Measurements from ENCODE around the gene DLX6. TPM values are rescaled to one million over a fixed set of nuclear protein-coding genes. Genes with fewer than 3 reads are reported as not detected.

DLX6 gene
- total RNA-seq, 4 donors from 2014 or later = not detected

- no peak overlapping the region for H3K4me3 ChIP-seq
- H3K9me3 ChIP-seq = no peaks in the 10 kb centered on the region
- TF ChIP-seq POLR2A (IDR thresholded peaks at IDR 0.05) = no peak
- no peak for TF ChIP-seq EP300 (IDR thresholded peaks at IDR 0.05; ENCODE audit: low read depth)
- TF ChIP-seq POLR2AphosphoS5 (IDR thresholded peaks at IDR 0.05) = no peak
- no peak for TF ChIP-seq CTCF (IDR thresholded peaks at IDR 0.05)
- no peaks in the 10 kb centered on the region for H3K36me3 ChIP-seq
- no peak for DNase-seq
- intact Hi-C loops (cut with DNase I; ENCODE audit: low total_unique reads) = no loop called here
- peaks cover 0 to 40% (median 19%) of the 10 kb centered on the region in 4 donors for H3K4me1 ChIP-seq
- peaks cover 100% of the 10 kb centered on the region for H3K27me3 ChIP-seq
- no peak overlapping the region for H3K27ac ChIP-seq
- 15% methylated on average over 28 of the region's 39 CpGs; no CpG with 5 or more reads in 1 of the 2 donors for WGBS, 2 donors (ENCODE audit: low coverage in 1 of 2)
- in situ Hi-C loops (cut with MboI; ENCODE audit: low pct_ligation_motif_present in 1 of 4, low pct_unique_long_range_greater_than_20kb in 1 of 4, low sequenced_read_pairs in 3 of 4) = no loop called here
Measured at GRCh38 chr7:97006816-97007582, 1.6 kb downstream of the DLX6 start.

GRCh38 chr7:97007583-97007861 lies 2.2 kb downstream of the DLX6 start:
- Histone ChIP-seq H3K9me3 (no peaks in the 10 kb centered on the region), H3K27ac (no peak overlapping the region), H3K4me3 (no peak overlapping the region), H3K4me1 (peaks cover 0 to 40% (median 19%) of the 10 kb centered on the region in 4 donors), H3K36me3 (no peaks in the 10 kb centered on the region), H3K27me3 (peaks cover 100% of the 10 kb centered on the region)
- no peak for DNase-seq
- TF ChIP-seq CTCF (IDR thresholded peaks at IDR 0.05) = no peak
- intact Hi-C loops (cut with DNase I; ENCODE audit: low total_unique reads) = no loop called here
- WGBS, 2 donors (ENCODE audit: low coverage in 1 of 2) = 20 to 23% methylated on average over 1 to 8 of the region's 8 CpGs
- in situ Hi-C loops (cut with MboI; ENCODE audit: low pct_ligation_motif_present in 1 of 4, low pct_unique_long_range_greater_than_20kb in 1 of 4, low sequenced_read_pairs in 3 of 4) = no loop called here

- intact Hi-C loops (cut with DNase I; ENCODE audit: low total_unique reads) (no loop called here), in situ Hi-C loops (cut with MboI; ENCODE audit: low pct_ligation_motif_present in 1 of 4, low pct_unique_long_range_greater_than_20kb in 1 of 4, low sequenced_read_pairs in 3 of 4) (no loop called here)
- TF ChIP-seq POLR2A (IDR thresholded peaks at IDR 0.05) (no peak), POLR2AphosphoS5 (IDR thresholded peaks at IDR 0.05) (no peak)
- Histone ChIP-seq H3K27ac (no peak overlapping the region), H3K27me3 (peaks cover 100% of the 10 kb centered on the region), H3K9me3 (no peaks in the 10 kb centered on the region), H3K4me3 (no peak overlapping the region), H3K36me3 (no peaks in the 10 kb centered on the region), H3K4me1 (peaks cover 0 to 34% (median 19%) of the 10 kb centered on the region in 4 donors)
- DNase-seq = no peak
- WGBS, 2 donors (ENCODE audit: low coverage in 1 of 2) = 84 to 87% methylated on average over 3 of the region's 3 CpGs
Measured at GRCh38 chr7:97008275-97008917, 3.0 kb downstream of the DLX6 start.

GRCh38 chr7:97009753-97010732 lies 4.7 kb downstream of the DLX6 start:
- Histone ChIP-seq H3K27me3 (peaks cover 100% of the 10 kb centered on the region), H3K4me1 (peaks cover 0 to 22% (median 16%) of the 10 kb centered on the region in 4 donors), H3K27ac (no peak overlapping the region), H3K4me3 (no peak overlapping the region), H3K36me3 (no peaks in the 10 kb centered on the region), H3K9me3 (no peaks in the 10 kb centered on the region)
- in situ Hi-C loops (cut with MboI; ENCODE audit: low pct_ligation_motif_present in 1 of 4, low pct_unique_long_range_greater_than_20kb in 1 of 4, low sequenced_read_pairs in 3 of 4) (no loop called here), intact Hi-C loops (cut with DNase I; ENCODE audit: low total_unique reads) (no loop called here)
- DNase-seq = no peak
- TF ChIP-seq POLR2A (IDR thresholded peaks at IDR 0.05) (no peak), EP300 (IDR thresholded peaks at IDR 0.05; ENCODE audit: low read depth) (no peak)
- WGBS, 2 donors (ENCODE audit: low coverage in 1 of 2) = 17 to 26% methylated on average over 7 to 18 of the region's 18 CpGs

GRCh38 chr7:97011104-97011503 lies 5.8 kb downstream of the DLX6 start:
- TF ChIP-seq POLR2AphosphoS5 (IDR thresholded peaks at IDR 0.05) (no peak), POLR2A (IDR thresholded peaks at IDR 0.05) (no peak)
- intact Hi-C loops (cut with DNase I; ENCODE audit: low total_unique reads) = no loop called here
- no peak overlapping the region for H3K27ac ChIP-seq
- H3K27me3 ChIP-seq = peaks cover 100% of the 10 kb centered on the region
- peaks cover 0 to 11% (median 6%) of the 10 kb centered on the region in 4 donors for H3K4me1 ChIP-seq
- no peaks in the 10 kb centered on the region for H3K36me3 ChIP-seq
- no peaks in the 10 kb centered on the region for H3K9me3 ChIP-seq
- DNase-seq = no peak
- H3K4me3 ChIP-seq = no peak overlapping the region
- in situ Hi-C loops (cut with MboI; ENCODE audit: low pct_ligation_motif_present in 1 of 4, low pct_unique_long_range_greater_than_20kb in 1 of 4, low sequenced_read_pairs in 3 of 4) = no loop called here
- 3 to 14% methylated on average over 1 of the region's 1 CpG for WGBS, 2 donors (ENCODE audit: low coverage in 1 of 2)

Measured in transverse colon (tissue), 4 donors.